Umbilical cord (tissue), 2 donors: ENCODE data around the gene DTX2. TPM values are rescaled to one million over a fixed set of nuclear protein-coding genes. Genes with fewer than 3 reads are reported as not detected.
"Not testable (repeated sequence)": the region's sequence is repeated elsewhere in the genome, so short reads cannot be mapped to it uniquely, and the experiment has no call there.

Experiments used
- DNase-seq: peaks from one replicate; pipeline ENCODE4 v3.0.0-alpha.2; 2015; ENCODE audit warnings: low spot score
- total RNA-seq: library from RNA; depleted of rRNA; stranded (reverse); fragments of >200 nt; gene quantifications from one replicate; pipeline ENCODE4 v1.2.3, GENCODE V29; 2014; ENCODE audit warnings: low replicate concordance; ENCODE audit not compliant: insufficient read depth

DTX2 gene
- total RNA-seq, result 17.1 TPM

- not testable (repeated sequence) for DNase-seq
Measured at GRCh38 chr7:76461464-76462101, at the start of gene DTX2. TSS of gene DTX2 (plus strand) at chr7:76461709. CDS start at chr7:76480510, 18,801 bp downstream.

- DNase-seq, result no peak
Measured at GRCh38 chr7:76412249-76412648, 49.3 kb upstream of the DTX2 start.

GRCh38 chr7:76417654-76418310 is 43.7 kb upstream of the DTX2 start:
- DNase-seq, result not testable (repeated sequence)

- DNase-seq, result peak; percentile 19
Measured at GRCh38 chr7:76421097-76421496, 40.4 kb upstream of the DTX2 start.

- no peak for DNase-seq
Measured at GRCh38 chr7:76423666-76424412, 37.7 kb upstream of the DTX2 start.

- DNase-seq, result no peak
Measured at GRCh38 chr7:76424413-76425111, 36.9 kb upstream of the DTX2 start, which contains the start of gene ZP3. TSS of gene ZP3 (plus strand) at chr7:76424950. CDS start at chr7:76424965, 15 bp downstream.

GRCh38 chr7:76425156-76425555 is 36.4 kb upstream of the DTX2 start:
- no peak for DNase-seq

- DNase-seq, result not testable (repeated sequence)
Measured at GRCh38 chr7:76425558-76425957, 36.0 kb upstream of the DTX2 start.

GRCh38 chr7:76426246-76426645 is 35.3 kb upstream of the DTX2 start:
- no peak for DNase-seq

GRCh38 chr7:76427635-76428034 is 33.9 kb upstream of the DTX2 start:
- no peak for DNase-seq

GRCh38 chr7:76428149-76428823 is 33.2 kb upstream of the DTX2 start:
- no peak for DNase-seq

GRCh38 chr7:76428868-76429805 is 32.4 kb upstream of the DTX2 start:
- DNase-seq, result peak; percentile 23

GRCh38 chr7:76430211-76430610 is 31.3 kb upstream of the DTX2 start:
- DNase-seq, result no peak

GRCh38 chr7:76430836-76431235 is 30.7 kb upstream of the DTX2 start:
- no peak for DNase-seq

- DNase-seq, result peak; percentile 63
Measured at GRCh38 chr7:76437873-76438272, 23.6 kb upstream of the DTX2 start.

- DNase-seq, result not testable (repeated sequence)
Measured at GRCh38 chr7:76439120-76439888, 22.2 kb upstream of the DTX2 start.

GRCh38 chr7:76440404-76440803 is 21.1 kb upstream of the DTX2 start:
- DNase-seq, result not testable (repeated sequence)

GRCh38 chr7:76441792-76442191 is 19.7 kb upstream of the DTX2 start:
- DNase-seq, result not testable (repeated sequence)
